ENCODE results near the gene GPS1.

Gene GPS1

DNA sequence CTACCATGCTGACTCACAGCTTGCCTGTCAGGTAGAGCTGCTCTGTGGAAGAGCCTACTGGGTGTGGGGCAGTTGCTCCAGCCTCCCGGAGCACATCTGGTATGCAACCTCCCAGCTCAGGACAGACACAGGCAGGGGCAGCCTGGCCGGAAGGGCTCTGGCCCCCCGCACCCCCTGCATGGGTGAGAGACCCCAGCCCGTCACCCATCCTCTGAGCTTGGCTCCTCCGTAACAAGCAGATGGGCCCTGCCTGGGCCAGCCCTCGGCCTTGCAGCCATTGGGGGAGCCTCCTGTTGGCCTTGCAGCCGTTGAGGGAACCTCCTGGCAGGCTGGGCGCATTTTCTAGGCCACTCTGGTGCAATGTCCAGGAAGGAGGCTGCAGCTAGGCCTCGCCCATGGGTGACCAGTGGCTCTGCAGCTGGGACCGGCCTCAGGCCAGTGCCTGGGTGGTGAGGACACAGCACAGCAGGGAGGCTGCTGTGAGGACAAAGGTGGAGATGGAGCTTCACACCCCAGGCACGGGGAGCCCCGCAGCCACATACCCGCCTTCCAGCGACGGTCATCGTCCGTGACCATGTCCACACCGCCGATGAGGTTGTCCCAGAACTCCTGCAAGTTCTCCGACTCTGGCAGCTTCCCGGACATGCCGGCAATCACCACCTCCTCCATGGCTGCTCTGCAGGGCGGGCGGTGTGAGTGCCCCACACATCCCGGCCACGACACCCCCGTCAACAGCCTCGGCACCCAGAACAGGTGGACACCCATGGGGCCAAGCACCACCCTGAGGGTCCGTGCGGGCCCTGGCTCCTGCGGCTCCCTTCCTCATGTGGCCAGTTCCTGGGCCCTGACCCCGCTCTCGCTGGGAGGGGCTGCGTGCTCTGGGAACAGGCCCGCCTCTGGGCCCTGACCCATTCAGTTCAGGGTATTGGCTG is 44.3 kb downstream of the GPS1 start:
- H3K27ac ChIP-seq, result peak overlapping the region; percentile 96
- DNase-seq (ENCODE audit: low spot score), result peak; percentile 64
- ChIA-PET CTCF (interaction anchor here (0.6 to 0.7 kb wide), 7 partner anchors 11 to 107 kb away, joined by 3 to 6 read pairs (median 4); no protein-coding TSS in a partner anchor), POLR2A (ENCODE audit: low non-redundant PET) (no interaction called here)
- TF ChIP-seq, protein P1, sequence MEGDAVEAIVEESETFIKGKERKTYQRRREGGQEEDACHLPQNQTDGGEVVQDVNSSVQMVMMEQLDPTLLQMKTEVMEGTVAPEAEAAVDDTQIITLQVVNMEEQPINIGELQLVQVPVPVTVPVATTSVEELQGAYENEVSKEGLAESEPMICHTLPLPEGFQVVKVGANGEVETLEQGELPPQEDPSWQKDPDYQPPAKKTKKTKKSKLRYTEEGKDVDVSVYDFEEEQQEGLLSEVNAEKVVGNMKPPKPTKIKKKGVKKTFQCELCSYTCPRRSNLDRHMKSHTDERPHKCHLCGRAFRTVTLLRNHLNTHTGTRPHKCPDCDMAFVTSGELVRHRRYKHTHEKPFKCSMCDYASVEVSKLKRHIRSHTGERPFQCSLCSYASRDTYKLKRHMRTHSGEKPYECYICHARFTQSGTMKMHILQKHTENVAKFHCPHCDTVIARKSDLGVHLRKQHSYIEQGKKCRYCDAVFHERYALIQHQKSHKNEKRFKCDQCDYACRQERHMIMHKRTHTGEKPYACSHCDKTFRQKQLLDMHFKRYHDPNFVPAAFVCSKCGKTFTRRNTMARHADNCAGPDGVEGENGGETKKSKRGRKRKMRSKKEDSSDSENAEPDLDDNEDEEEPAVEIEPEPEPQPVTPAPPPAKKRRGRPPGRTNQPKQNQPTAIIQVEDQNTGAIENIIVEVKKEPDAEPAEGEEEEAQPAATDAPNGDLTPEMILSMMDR (conservative IDR thresholded peaks at IDR 0.05; ENCODE audit: low read depth), result no peak

DNA sequence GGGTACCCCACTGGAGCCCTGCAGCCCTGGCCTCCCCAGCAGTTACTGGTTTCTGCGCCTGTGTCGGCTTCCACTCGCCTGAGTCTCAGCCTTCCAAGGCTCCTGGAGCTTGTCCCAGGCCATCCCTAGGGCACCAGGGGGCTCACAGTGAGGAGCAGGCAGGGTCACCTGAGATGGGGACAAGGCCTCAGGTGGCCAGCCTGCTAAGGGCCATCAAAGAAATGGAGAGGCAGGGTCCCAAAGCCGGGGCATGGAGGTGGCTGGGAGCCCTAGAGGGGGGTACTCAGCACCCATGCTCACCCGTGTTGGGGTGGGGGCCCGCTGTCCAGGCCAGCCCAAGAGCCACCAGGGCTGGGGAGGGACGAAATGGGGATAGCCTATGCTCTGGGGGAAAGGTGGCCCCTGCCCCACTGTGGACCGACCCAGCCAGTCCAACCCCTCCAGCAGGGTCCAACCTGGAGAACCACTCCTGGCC is 45.0 kb downstream of the GPS1 start:
- peak overlapping the region; percentile 96 for H3K27ac ChIP-seq
- no peak for DNase-seq (ENCODE audit: low spot score)
- TF ChIP-seq, protein P1 (conservative IDR thresholded peaks at IDR 0.05; ENCODE audit: low read depth), result no peak
- POLR2A ChIA-PET (ENCODE audit: low non-redundant PET), result no interaction called here
- CTCF ChIA-PET, result interaction anchor here (0.6 to 0.7 kb wide), 4 partner anchors 16 to 106 kb away, joined by 3 to 6 read pairs (median 4); no protein-coding TSS in a partner anchor

DNA sequence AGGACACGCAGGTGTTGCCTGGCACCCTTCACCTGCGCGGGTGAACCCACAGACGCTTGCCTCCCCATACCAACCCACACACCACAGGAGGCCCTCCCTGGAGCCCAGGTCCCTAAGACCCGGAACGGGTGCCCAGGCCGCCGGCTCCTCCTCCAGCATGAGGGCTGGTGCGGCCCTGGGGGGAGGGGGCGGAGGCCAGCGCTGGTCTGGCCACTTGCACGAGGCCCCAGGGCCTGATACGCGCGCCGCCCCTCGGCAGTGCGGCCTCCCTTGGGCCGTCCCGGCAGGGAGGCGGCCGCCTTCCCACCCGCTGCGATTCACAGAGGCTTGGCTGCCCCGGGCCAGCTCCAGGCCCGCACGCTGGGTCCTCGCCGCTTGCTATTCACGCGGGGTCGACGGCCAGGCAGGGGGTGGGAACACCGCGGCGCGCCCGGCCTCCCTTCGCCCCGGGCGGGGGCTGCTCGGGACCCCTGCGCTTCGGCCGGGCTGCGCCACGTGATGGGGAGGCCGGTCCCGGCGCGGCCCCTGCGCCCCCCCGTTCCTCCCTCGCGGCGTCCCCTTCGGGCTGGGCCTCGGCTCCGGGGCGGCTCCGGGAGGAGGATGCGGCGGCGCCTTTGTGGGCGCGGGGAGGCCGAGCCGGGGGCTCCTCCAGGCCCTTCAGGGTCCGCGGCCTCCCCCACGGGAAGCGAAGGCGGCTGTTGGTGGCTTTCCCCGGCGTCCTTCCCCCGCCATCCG is 45.7 kb downstream of the GPS1 start:
- no peak for DNase-seq (ENCODE audit: low spot score)
- H3K27ac ChIP-seq, result peak overlapping the region; percentile 96
- TF ChIP-seq, protein P1 (conservative IDR thresholded peaks at IDR 0.05; ENCODE audit: low read depth), result no peak
- POLR2A ChIA-PET (ENCODE audit: low non-redundant PET), result interaction anchor here (0.6 kb wide), 1 partner anchor 46 kb away, joined by 3 read pairs; no protein-coding TSS in a partner anchor
- CTCF ChIA-PET, result interaction anchor here (0.6 to 1.8 kb wide), 2 partner anchors 67 to 105 kb away, joined by 4 to 5 read pairs; no protein-coding TSS in a partner anchor

DNA sequence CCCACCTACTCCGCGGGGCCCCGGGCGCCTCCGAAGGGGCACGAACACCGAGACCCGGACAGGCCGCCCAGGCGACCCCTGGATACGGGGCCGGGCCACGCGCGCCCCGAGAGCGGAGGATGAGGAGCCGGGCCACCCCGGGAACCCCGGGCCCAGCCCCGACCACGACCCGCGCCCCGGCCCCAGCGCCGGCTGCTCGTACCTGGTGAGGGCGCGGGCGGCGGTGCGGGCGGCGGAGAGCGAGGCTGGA is 46.1 kb downstream of the GPS1 start:
- TF ChIP-seq, protein P1 (conservative IDR thresholded peaks at IDR 0.05; ENCODE audit: low read depth), result no peak
- CTCF ChIA-PET, result interaction anchor here (1.8 kb wide), 1 partner anchor 67 kb away, joined by 5 read pairs; no protein-coding TSS in a partner anchor

DNA sequence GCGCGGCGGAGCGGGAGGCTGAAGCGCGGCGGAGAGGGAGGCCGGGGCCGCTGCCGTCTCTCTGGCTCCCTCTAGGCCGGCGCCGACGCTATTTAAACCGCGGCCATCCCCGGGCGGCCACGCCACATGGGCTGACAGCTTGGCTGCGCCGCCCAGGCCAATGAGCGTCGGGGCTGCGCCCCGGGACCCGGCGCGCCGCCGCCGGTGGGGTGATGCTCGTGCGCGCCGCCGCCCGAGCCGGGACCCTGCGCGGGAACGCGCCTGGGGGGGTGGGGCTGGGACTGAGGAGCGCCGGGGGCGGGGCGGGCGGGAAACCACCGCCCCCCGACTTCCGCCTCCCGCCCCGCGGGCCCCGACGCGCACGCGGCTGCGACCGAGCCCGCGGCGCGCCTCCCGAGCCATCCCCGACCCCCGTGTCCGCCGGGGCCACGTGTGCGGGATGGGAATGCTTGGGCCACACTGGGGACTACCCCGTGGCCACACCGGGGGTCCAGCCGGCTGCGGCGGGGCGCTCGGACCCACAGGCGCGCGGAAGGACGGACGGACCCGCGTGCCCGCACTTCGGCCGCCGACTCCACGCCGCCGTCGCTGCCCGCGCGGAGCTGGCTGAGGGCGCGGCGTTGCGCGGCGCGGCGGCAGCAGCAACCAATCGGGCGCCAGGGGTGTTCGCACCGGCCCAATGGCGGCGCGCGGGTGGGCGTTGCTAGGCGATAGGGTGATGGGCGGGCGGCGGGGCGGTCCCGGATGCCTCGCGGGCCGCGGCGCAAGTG is 46.7 kb downstream of the GPS1 start, which contains the start of gene FASN:
FASN (minus strand) TSS at position 68 of the 770 bp plus-strand sequence. CDS start 1,791 bp downstream, outside the sequence.
- POLR2A ChIA-PET (ENCODE audit: low non-redundant PET), result interaction anchor here (0.6 kb wide), 2 partner anchors 45 to 54 kb away, joined by 3 read pairs; no protein-coding TSS in a partner anchor
- peak within 1 kb of the TSS; percentile 96 for H3K27ac ChIP-seq
- TF ChIP-seq, protein P1 (conservative IDR thresholded peaks at IDR 0.05; ENCODE audit: low read depth), result peak; percentile 52
- CTCF ChIA-PET, result interaction anchor here (1.4 to 1.8 kb wide), 2 partner anchors 14 to 68 kb away, joined by 4 to 5 read pairs; no protein-coding TSS in a partner anchor
- peak; percentile 99 for DNase-seq (ENCODE audit: low spot score)

More for the DNA sequence above, 46.1 kb downstream of the GPS1 start:
- POLR2A ChIA-PET (ENCODE audit: low non-redundant PET), result interaction anchor here (0.6 kb wide), 1 partner anchor 46 kb away, joined by 3 read pairs; no protein-coding TSS in a partner anchor
- no peak for DNase-seq (ENCODE audit: low spot score)
- H3K27ac ChIP-seq, result peak overlapping the region; percentile 96

All from RWPE1 (cell line).